T-cell (primary cell): ENCODE data around the gene RUSF1. TPM values are rescaled to one million over a fixed set of nuclear protein-coding genes. Genes with fewer than 3 reads are reported as not detected.
"Not testable (repeated sequence)": the region's sequence is repeated elsewhere in the genome, so short reads cannot be mapped to it uniquely, and the experiment has no call there.

Experiments
- ATAC-seq, 4 experiments: fragments of 200-7000 bp in 3 of 4; fragments of 150-1000 bp in 1 of 4; cut with Tn5 transposase; replicated peaks in 1 of 4; 1 replicate in 3 of 4; 2 replicates in 1 of 4; pipeline ENCODE4 v1.10.0; 2021; ENCODE audit warnings: moderate library complexity in 3 of 4, mild to moderate bottlenecking in 2 of 4, moderate number of reproducible peaks in 1 of 4
- CTCF ChIA-PET, 2 donors: fragments of 300-600 bp; sonication (Branson Sonifier 250); formaldehyde crosslinking; loops; one replicate each; lab custom pipeline; 2022; ENCODE audit warnings: antibody characterized with exemption in 2 of 2; lab: Charles Lee
- POLR2A ChIA-PET, 2 donors: fragments of 300-600 bp; sonication (Branson Sonifier 250); formaldehyde crosslinking; loops; one replicate each; lab custom pipeline; 2022; ENCODE audit warnings: antibody characterized with exemption in 2 of 2; lab: Charles Lee
- DNase-seq, 35 experiments: peaks; one replicate each; pipeline versions ENCODE4 v3.0.0 to v3.0.0-alpha.2; 2013 to 2023
- H3K27ac ChIP-seq: one replicate; pipeline ENCODE4 v1.5.1; 2013; ENCODE audit warnings: low read length
- H3K27me3 ChIP-seq, 2 experiments: replicated peaks in 1 of 2; 1 replicate in 1 of 2; 2 replicates in 1 of 2; pipeline versions ENCODE4 v1.6.1 to v1.7.0; 2013; ENCODE audit warnings: low read length in 1 of 2, mixed read lengths in 1 of 2; ENCODE audit not compliant: control insufficient read depth in 2 of 2, insufficient read depth in 2 of 2; ENCODE audit errors: extremely low read depth in 1 of 2
- H3K36me3 ChIP-seq, 2 donors: 1 replicate in 1 of 2; 2 replicates in 1 of 2; pipeline versions ENCODE4 v1.6.1 to v1.7.0; 2013; ENCODE audit warnings: low read length in 1 of 2; ENCODE audit not compliant: control insufficient read depth in 2 of 2, insufficient read depth in 1 of 2; ENCODE audit errors: extremely low read depth in 1 of 2
- H3K4me1 ChIP-seq, 2 experiments: 1 replicate in 1 of 2; 2 replicates in 1 of 2; pipeline versions ENCODE4 v1.6.1 to v1.7.0; 2013; ENCODE audit warnings: low read length in 2 of 2, mixed read lengths in 1 of 2; ENCODE audit not compliant: insufficient read depth in 2 of 2, control insufficient read depth in 1 of 2; ENCODE audit errors: extremely low read depth in 1 of 2
- H3K4me3 ChIP-seq, 2 donors: 1 replicate in 1 of 2; 2 replicates in 1 of 2; pipeline versions ENCODE4 v1.5.1 to v1.7.0; 2013; ENCODE audit warnings: mild to moderate bottlenecking in 2 of 2, low read length in 1 of 2, moderate library complexity in 1 of 2; ENCODE audit not compliant: control insufficient read depth in 1 of 2; ENCODE audit errors: extremely low read depth in 1 of 2
- H3K9me3 ChIP-seq: 2 replicates; pipeline ENCODE4 v1.7.0; 2013
- H3K27ac Mint-ChIP-seq, 2 donors: one replicate each; pipeline ENCODE4 v1.8.0; 2020 to 2021; ENCODE audit warnings: mild to moderate bottlenecking in 2 of 2, mixed read lengths in 2 of 2
- H3K27me3 Mint-ChIP-seq, 2 donors: one replicate each; pipeline ENCODE4 v1.8.0; 2021 to 2022; ENCODE audit warnings: mixed read lengths in 2 of 2
- H3K36me3 Mint-ChIP-seq: one replicate; pipeline ENCODE4 v1.8.0; 2021; ENCODE audit warnings: mixed read lengths
- H3K4me1 Mint-ChIP-seq, 3 donors: one replicate each; pipeline ENCODE4 v1.8.0; 2020 to 2022; ENCODE audit warnings: mixed read lengths in 3 of 3, mild to moderate bottlenecking in 1 of 3
- H3K4me3 Mint-ChIP-seq, 3 donors: one replicate each; pipeline ENCODE4 v1.8.0; 2020 to 2022; ENCODE audit warnings: mild to moderate bottlenecking in 3 of 3, mixed read lengths in 3 of 3, moderate library complexity in 3 of 3
- H3K9me3 Mint-ChIP-seq, 3 donors: one replicate each; pipeline ENCODE4 v1.8.0; 2020 to 2022; ENCODE audit warnings: mixed read lengths in 3 of 3
- WGBS: methylation state at CpG from one replicate; pipeline ENCODE4 v1.1.5; 2013; ENCODE audit warnings: missing lambda C conversion rate; ENCODE audit not compliant: insufficient coverage; 5-methylcytosine and 5-hydroxymethylcytosine counted together
- total RNA-seq, 35 experiments: library from RNA in 6 of 35; stranded (reverse) in 6 of 35; fragments of 120-200 nt in 1 of 35; gene quantifications; one replicate each; pipeline versions ENCODE4 v1.2.1 to v1.2.4 and lab custom pipeline; 2013 to 2026

Gene RUSF1
- total RNA-seq, 5 donors from 2014 or later (not counting 1 experiment from before 2014, with no cell fraction given): 65.4 to 125 (median 107) TPM

DNA sequence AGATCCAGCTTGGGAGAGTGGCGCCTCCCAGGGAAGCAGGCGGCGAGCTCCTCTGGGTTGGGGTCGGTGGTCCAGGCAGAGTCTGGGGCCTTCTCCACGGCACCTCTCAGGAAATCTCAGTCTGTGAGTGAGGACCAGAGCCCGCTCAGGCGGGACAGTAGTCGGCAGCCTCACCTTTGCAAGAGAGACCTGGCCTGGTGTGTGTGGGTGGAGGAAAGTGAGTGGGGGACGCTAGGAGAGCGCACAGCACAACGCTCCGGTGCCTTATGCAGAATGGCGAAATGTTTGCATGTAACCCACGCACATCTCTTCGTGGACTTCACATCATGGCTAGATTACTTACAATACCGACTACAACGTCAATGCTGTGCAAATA is 21.7 kb upstream of the RUSF1 start:
- no peak overlapping the region for H3K4me3 ChIP-seq
- peaks cover 31 to 34% of the 10 kb centered on the region in 2 donors for H3K27me3 Mint-ChIP-seq

DNA sequence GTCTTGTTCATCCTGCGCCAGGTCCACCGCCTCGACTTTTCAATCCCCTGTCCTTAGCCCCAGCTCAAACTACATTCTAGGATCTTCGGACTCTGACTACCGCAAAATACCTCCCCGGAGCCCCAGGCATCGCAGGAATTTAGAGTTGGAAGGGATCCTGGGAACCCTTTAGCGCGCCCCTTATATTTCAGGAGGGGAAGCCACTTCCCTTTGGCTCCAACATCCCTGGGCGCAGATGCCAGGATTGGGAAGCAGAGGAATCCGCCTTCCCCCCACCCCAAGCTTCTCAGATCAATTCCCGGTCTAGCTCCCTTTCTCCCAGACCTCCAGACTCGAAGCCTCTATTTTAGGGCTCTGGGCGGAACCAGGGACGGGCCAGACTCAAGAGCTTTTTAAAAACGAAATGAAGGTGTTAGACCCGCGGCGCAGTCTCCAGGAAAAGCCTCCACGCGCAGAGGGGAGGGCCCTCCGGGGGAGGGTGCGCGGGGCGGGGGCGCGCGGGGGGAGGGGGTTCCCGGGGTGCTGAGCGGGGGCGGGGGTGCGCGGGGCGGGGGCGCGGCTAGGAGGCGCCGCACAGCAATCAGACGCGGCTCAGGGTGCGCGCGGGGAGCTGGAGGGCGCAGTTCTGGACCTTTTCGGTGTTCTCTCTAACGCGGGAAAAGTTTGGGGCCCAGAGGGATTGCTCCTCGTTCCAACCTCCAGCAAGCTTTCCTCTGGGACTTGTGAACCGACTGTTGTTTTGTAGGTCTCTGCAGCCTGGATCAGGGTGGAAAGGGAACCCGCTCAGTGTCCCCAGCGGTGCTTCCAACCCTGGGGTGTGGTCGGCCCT is 21.1 kb upstream of the RUSF1 start:
- Histone ChIP-seq H3K27ac (no peak overlapping the region), H3K36me3 (no peaks in the 10 kb centered on the region), H3K9me3 (no peaks in the 10 kb centered on the region), H3K4me3 (peak overlapping the region in 1 of 2 donors; percentile 58), H3K4me1 (peaks cover 0 to 18% of the 10 kb centered on the region in 2 experiments), H3K27me3 (peaks cover 0 to 47% of the 10 kb centered on the region in 2 experiments)
- H3K27me3 Mint-ChIP-seq: peaks cover 27 to 28% of the 10 kb centered on the region in 2 donors
- H3K4me1 Mint-ChIP-seq: peaks cover 9 to 17% (median 11%) of the 10 kb centered on the region in 3 donors
- peak in 17 of 35 experiments; percentile 5 to 34 (median 15) for DNase-seq
- peak in 3 of 4 experiments; percentile 19 to 50 (median 47) for ATAC-seq
- peak overlapping the region; percentile 42 to 50 (median 42) for H3K4me3 Mint-ChIP-seq
- WGBS: 28% methylated on average over 27 of the region's 52 CpGs
- H3K36me3 Mint-ChIP-seq: no peaks in the 10 kb centered on the region
- no peak overlapping the region for H3K27ac Mint-ChIP-seq
- POLR2A ChIA-PET: no interaction called here
- no peaks in the 10 kb centered on the region for H3K9me3 Mint-ChIP-seq
- CTCF ChIA-PET: interaction anchor here in 1 of 2 donors (0.8 kb wide), 1 partner anchor 249 kb away, joined by 3 read pairs; no protein-coding TSS in a partner anchor

More for the DNA sequence above, 21.7 kb upstream of the RUSF1 start:
- Histone ChIP-seq H3K9me3 (no peaks in the 10 kb centered on the region), H3K27me3 (peaks cover 0 to 51% of the 10 kb centered on the region in 2 experiments), H3K27ac (no peak overlapping the region), H3K4me1 (peaks cover 0 to 18% of the 10 kb centered on the region in 2 experiments), H3K36me3 (no peaks in the 10 kb centered on the region)
- no peak for ATAC-seq
- Mint-ChIP-seq H3K27ac (peak overlapping the region in 1 of 2 donors; percentile 19), H3K9me3 (no peaks in the 10 kb centered on the region), H3K36me3 (no peaks in the 10 kb centered on the region), H3K4me1 (peaks cover 9 to 17% (median 11%) of the 10 kb centered on the region in 3 donors), H3K4me3 (peak overlapping the region in 2 of 3 donors; percentile 25 to 50)
- 63% methylated on average over 11 of the region's 17 CpGs for WGBS
- POLR2A ChIA-PET: no interaction called here
- CTCF ChIA-PET: no interaction called here
- no peak for DNase-seq

- Mint-ChIP-seq H3K9me3 (no peaks in the 10 kb centered on the region), H3K36me3 (no peaks in the 10 kb centered on the region), H3K27me3 (peaks cover 23 to 24% of the 10 kb centered on the region in 2 donors), H3K4me1 (peaks cover 9 to 17% (median 11%) of the 10 kb centered on the region in 3 donors), H3K4me3 (peak overlapping the region in 2 of 3 donors; percentile 42 to 50), H3K27ac (no peak overlapping the region)
- CTCF ChIA-PET: interaction anchor here in 1 of 2 donors (0.8 kb wide), 1 partner anchor 250 kb away, joined by 3 read pairs; no protein-coding TSS in a partner anchor
- ATAC-seq: no peak
- POLR2A ChIA-PET: no interaction called here
- Histone ChIP-seq H3K27ac (no peak overlapping the region), H3K27me3 (peaks cover 0 to 44% of the 10 kb centered on the region in 2 experiments), H3K36me3 (no peaks in the 10 kb centered on the region), H3K9me3 (no peaks in the 10 kb centered on the region), H3K4me3 (no peak overlapping the region), H3K4me1 (peaks cover 0 to 18% of the 10 kb centered on the region in 2 experiments)
- no peak for DNase-seq
- WGBS: 83% methylated on average over 8 of the region's 11 CpGs
Measured at GRCh38 chr16:31528523-31529107, 20.4 kb upstream of the RUSF1 start.

DNA sequence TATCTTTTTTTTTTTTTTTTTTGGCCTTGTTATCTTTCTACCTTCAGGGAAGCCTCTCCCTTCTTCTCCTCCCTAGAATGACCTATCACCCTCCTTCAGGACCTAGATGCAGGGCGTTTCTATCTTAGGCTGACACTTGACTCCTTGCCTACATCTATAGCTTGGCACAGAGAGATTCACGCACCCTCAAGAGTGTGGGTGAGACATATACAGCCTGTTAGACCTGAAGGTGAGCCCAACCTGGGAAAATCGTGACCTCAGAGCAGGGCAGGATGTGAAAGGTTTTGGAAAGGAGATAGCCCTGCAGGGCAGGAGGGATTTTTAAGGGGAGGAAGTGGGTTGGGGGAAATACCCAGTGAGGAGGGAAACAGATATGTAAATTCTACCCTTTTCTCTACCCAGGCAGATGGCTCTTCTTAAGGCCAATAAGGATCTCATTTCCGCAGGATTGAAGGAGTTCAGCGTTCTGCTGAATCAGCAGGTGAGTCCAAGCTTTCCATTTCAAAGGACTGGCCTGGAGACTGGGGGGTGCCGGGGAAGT is 19.6 kb upstream of the RUSF1 start, which contains the start of gene AHSP:
AHSP (plus strand) TSS at position 167 of the 541 bp plus-strand sequence; CDS start at position 407, 240 bp downstream.
- H3K4me1 Mint-ChIP-seq: peaks cover 9 to 17% (median 11%) of the 10 kb centered on the region in 3 donors
- DNase-seq: no peak
- H3K27ac Mint-ChIP-seq: no peak within 1 kb of the TSS
- peak within 1 kb of the TSS in 1 of 3 donors; percentile 50 for H3K4me3 Mint-ChIP-seq
- peaks cover 23 to 24% of the 10 kb centered on the region in 2 donors for H3K27me3 Mint-ChIP-seq
- ATAC-seq: no peak
- ChIA-PET CTCF (interaction anchor here in 1 of 2 donors (0.7 kb wide), 1 partner anchor 21 kb away, joined by 4 read pairs; no protein-coding TSS in a partner anchor), POLR2A (no interaction called here)
- H3K4me3 ChIP-seq: no peak within 1 kb of the TSS
- WGBS: 78% methylated on average over 3 of the region's 6 CpGs
- H3K27ac ChIP-seq: no peak within 1 kb of the TSS
- no peaks in the 10 kb centered on the region for H3K36me3 Mint-ChIP-seq
- peaks cover 0 to 38% of the 10 kb centered on the region in 2 experiments for H3K27me3 ChIP-seq
- H3K9me3 ChIP-seq: no peaks in the 10 kb centered on the region
- H3K9me3 Mint-ChIP-seq: no peaks in the 10 kb centered on the region
- no peaks in the 10 kb centered on the region for H3K36me3 ChIP-seq
- peaks cover 0 to 18% of the 10 kb centered on the region in 2 experiments for H3K4me1 ChIP-seq

GRCh38 chr16:31525113-31525512 is 16.9 kb upstream of the RUSF1 start:
- no peak for DNase-seq
- Mint-ChIP-seq H3K27ac (no peak overlapping the region), H3K9me3 (no peaks in the 10 kb centered on the region), H3K4me3 (no peak overlapping the region), H3K27me3 (peaks cover 21 to 23% of the 10 kb centered on the region in 2 donors), H3K4me1 (peaks cover 9 to 17% (median 11%) of the 10 kb centered on the region in 3 donors), H3K36me3 (no peaks in the 10 kb centered on the region)
- Histone ChIP-seq H3K27ac (no peak overlapping the region), H3K36me3 (no peaks in the 10 kb centered on the region), H3K27me3 (peaks cover 0 to 24% of the 10 kb centered on the region in 2 experiments), H3K4me3 (no peak overlapping the region), H3K9me3 (no peaks in the 10 kb centered on the region), H3K4me1 (peaks cover 0 to 18% of the 10 kb centered on the region in 2 experiments)
- WGBS: 90% methylated on average over 3 of the region's 3 CpGs
- ATAC-seq: no peak
- POLR2A ChIA-PET: no interaction called here
- CTCF ChIA-PET: interaction anchor here in 1 of 2 donors (0.5 kb wide), 1 partner anchor 61 kb away, joined by 5 read pairs; no protein-coding TSS in a partner anchor

DNA sequence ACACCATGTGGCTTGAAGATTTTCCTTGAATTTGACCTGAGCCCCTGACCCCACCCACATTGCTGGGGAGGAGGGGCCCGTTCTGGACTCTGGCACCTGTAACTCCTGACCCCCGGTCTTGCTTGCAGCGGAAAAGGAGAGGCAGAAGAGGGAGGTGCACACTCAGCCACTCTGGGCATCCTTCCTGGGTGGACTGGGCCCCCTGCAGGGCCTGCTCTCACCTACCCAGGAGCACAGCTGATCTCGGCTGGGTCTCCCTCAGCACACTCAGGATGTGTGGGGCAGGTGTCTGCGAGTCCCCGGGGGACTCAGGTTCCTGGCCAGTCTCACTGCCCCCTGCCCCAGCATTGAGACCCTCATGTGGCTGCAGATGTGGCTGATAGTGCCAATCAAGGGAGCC is 15.6 kb upstream of the RUSF1 start:
- H3K9me3 ChIP-seq, H3K4me1 ChIP-seq, DNase-seq, H3K27ac ChIP-seq, H3K27ac Mint-ChIP-seq, POLR2A ChIA-PET, CTCF ChIA-PET, ATAC-seq, H3K9me3 Mint-ChIP-seq, H3K36me3 Mint-ChIP-seq, H3K4me1 Mint-ChIP-seq, H3K4me3 ChIP-seq, H3K36me3 ChIP-seq, H3K4me3 Mint-ChIP-seq: not testable (repeated sequence)
- no CpG with 5 or more reads among the region's 6 CpGs for WGBS
- peaks cover 0 to 12% of the 10 kb centered on the region in 2 experiments for H3K27me3 ChIP-seq
- H3K27me3 Mint-ChIP-seq: peaks cover 12 to 13% of the 10 kb centered on the region in 2 donors
